IMR-90 (cell line): ENCODE measurements around the gene IER5. TPM values are rescaled to one million over a fixed set of nuclear protein-coding genes. Genes with fewer than 3 reads are reported as not detected.

ENCODE experiments used
- ATAC-seq: fragments of 200-7000 bp; cut with Tn5 transposase; 2 replicates; pipeline ENCODE4 v1.9.1; 2020; ENCODE audit warnings: low read depth, mild to moderate bottlenecking, moderate library complexity
- BruUV-seq: library from RNA; stranded (reverse); fragments of 400-500 nt; replicated peaks from 2 replicates; lab custom pipeline; 2021; lab: Mats Ljungman, UMichigan
- CTCF ChIA-PET: fragments of 300-600 bp; formaldehyde crosslinking; extraction: SDS; loops from one replicate; lab custom pipeline; 2021; ENCODE audit warnings: antibody characterized with exemption; lab: Yijun Ruan, JAX
- POLR2A ChIA-PET: fragments of 300-600 bp; sonication (Branson Sonifier 250); formaldehyde crosslinking; loops from one replicate; lab custom pipeline; 2022; ENCODE audit warnings: antibody characterized with exemption; ENCODE audit not compliant: unreplicated experiment; lab: Charles Lee
- DNase-seq: peaks from one replicate; pipeline ENCODE4 v3.0.0; 2013
- H2AFZ ChIP-seq: replicated peaks from 2 replicates; pipeline ENCODE3; 2013; ENCODE audit warnings: low read length, mild to moderate bottlenecking; ENCODE audit not compliant: poor library complexity
- H2AK5ac ChIP-seq: 2 replicates; pipeline ENCODE4 v1.6.1; 2013; ENCODE audit warnings: low read depth, low read length, inconsistent platforms
- H2AK9ac ChIP-seq: replicated peaks from 2 replicates; pipeline ENCODE3; 2013; ENCODE audit warnings: mild to moderate bottlenecking, low read depth, low read length, moderate library complexity; ENCODE audit not compliant: poor library complexity
- H2BK120ac ChIP-seq: 2 replicates; pipeline ENCODE4 v1.6.1; 2013; ENCODE audit warnings: low read depth, low read length, inconsistent platforms
- H2BK15ac ChIP-seq: 3 replicates; pipeline ENCODE4 v1.6.1; 2013; ENCODE audit warnings: low read depth, low read length, inconsistent platforms
- H2BK20ac ChIP-seq: 2 replicates; pipeline ENCODE4 v1.6.1; 2013; ENCODE audit warnings: low read depth, mild to moderate bottlenecking, inconsistent platforms, low read length, moderate library complexity
- H2BK5ac ChIP-seq: 2 replicates; pipeline ENCODE4 v1.6.1; 2013; ENCODE audit warnings: mild to moderate bottlenecking, low read depth, low read length, inconsistent platforms; ENCODE audit not compliant: poor library complexity, severe bottlenecking
- H3K14ac ChIP-seq: replicated peaks from 2 replicates; pipeline ENCODE4 v1.6.1; 2013; ENCODE audit warnings: low read depth, low read length, inconsistent platforms
- H3K18ac ChIP-seq: 2 replicates; pipeline ENCODE4 v1.6.1; 2013; ENCODE audit warnings: low read depth, low read length, control low read depth
- H3K23ac ChIP-seq: 2 replicates; pipeline ENCODE4 v1.6.1; 2013; ENCODE audit warnings: low read depth, low read length, inconsistent platforms
- H3K27ac ChIP-seq: 2 replicates; pipeline ENCODE4 v1.5.1; 2013; ENCODE audit warnings: mild to moderate bottlenecking, control low read depth, low read length; ENCODE audit not compliant: insufficient read depth
- H3K27me3 ChIP-seq: 2 replicates; pipeline ENCODE4 v1.6.1; 2013; ENCODE audit warnings: low read length; ENCODE audit not compliant: control insufficient read depth, insufficient read depth
- H3K36me3 ChIP-seq: 2 replicates; pipeline ENCODE4 v1.6.1; 2013; ENCODE audit warnings: low read length, mixed read lengths; ENCODE audit not compliant: control insufficient read depth, insufficient read depth
- H3K4ac ChIP-seq: 2 replicates; pipeline ENCODE4 v1.6.1; 2013; ENCODE audit warnings: low read depth, low read length, inconsistent platforms
- H3K4me1 ChIP-seq: 2 replicates; pipeline ENCODE4 v1.6.1; 2013; ENCODE audit warnings: low read length, mixed read lengths; ENCODE audit not compliant: control insufficient read depth, insufficient read depth
- H3K4me2 ChIP-seq: 2 replicates; pipeline ENCODE4 v1.6.1; 2013; ENCODE audit warnings: low read depth, mild to moderate bottlenecking, control low read depth, low read length, moderate library complexity
- H3K4me3 ChIP-seq: 2 replicates; pipeline ENCODE4 v1.5.1; 2013; ENCODE audit warnings: low read depth, mild to moderate bottlenecking, control low read depth, low read length, moderate library complexity; ENCODE audit not compliant: insufficient read depth
- H3K56ac ChIP-seq: 2 replicates; pipeline ENCODE4 v1.6.1; 2013; ENCODE audit warnings: low read length, inconsistent platforms; ENCODE audit not compliant: insufficient read depth; ENCODE audit errors: extremely low read depth
- H3K79me1 ChIP-seq, 2 experiments: 2 replicates each; pipeline ENCODE4 v1.6.1; 2013; ENCODE audit warnings: low read length in 2 of 2, inconsistent platforms in 1 of 2, low read depth in 1 of 2
- H3K9ac ChIP-seq: 2 replicates; pipeline ENCODE4 v1.6.1; 2013; ENCODE audit warnings: low read depth, low read length, control low read depth
- H3K9me1 ChIP-seq: 2 replicates; pipeline ENCODE4 v1.6.1; 2013; ENCODE audit warnings: low read length, inconsistent platforms; ENCODE audit not compliant: insufficient read depth
- H3K9me3 ChIP-seq: 2 replicates; pipeline ENCODE4 v1.6.1; 2013; ENCODE audit warnings: low read length; ENCODE audit not compliant: control insufficient read depth, insufficient read depth
- H4K20me1 ChIP-seq: 2 replicates; pipeline ENCODE4 v1.6.1; 2013; ENCODE audit warnings: low read length, inconsistent platforms; ENCODE audit not compliant: insufficient read depth
- H4K5ac ChIP-seq: 2 replicates; pipeline ENCODE4 v1.6.1; 2013; ENCODE audit warnings: mild to moderate bottlenecking, low read depth, low read length, control low read depth
- H4K8ac ChIP-seq, 2 experiments: 2 replicates each; pipeline ENCODE4 v1.6.1; 2013; ENCODE audit warnings: low read depth in 2 of 2, low read length in 2 of 2, control low read depth in 1 of 2, inconsistent platforms in 1 of 2
- H4K91ac ChIP-seq: 2 replicates; pipeline ENCODE4 v1.6.1; 2013; ENCODE audit warnings: low read depth, low read length, inconsistent platforms; ENCODE audit not compliant: insufficient read depth
- BHLHE40 ChIP-seq: fragments of 150-350 bp; IDR thresholded peaks from 2 replicates; pipeline ENCODE4 v1.6.1; 2016; ENCODE audit warnings: mild to moderate bottlenecking, low read depth, low read length
- SMC3 ChIP-seq: fragments of 150-350 bp; IDR thresholded peaks from 2 replicates; pipeline ENCODE4 v1.6.1; 2016; ENCODE audit warnings: low read depth, mild to moderate bottlenecking, antibody characterized with exemption, low read length, moderate library complexity
- WGBS, 2 experiments: methylation state at CpG; one replicate each; pipeline versions ENCODE4 v1.1.5 to v1.1.7; 2013; ENCODE audit warnings: missing lambda C conversion rate in 2 of 2; ENCODE audit not compliant: insufficient read length in 1 of 2; ENCODE audit errors: extremely low coverage in 2 of 2; 5-methylcytosine and 5-hydroxymethylcytosine counted together
- dilution Hi-C: fragments of 300-500 bp; cut with HindIII; formaldehyde crosslinking; loops from one replicate; pipeline ENCODE4 v1.14.3; 2018; ENCODE audit warnings: low sequenced_read_pairs; ENCODE audit not compliant: unreplicated experiment
- in situ Hi-C: fragments of 300-500 bp; cut with MboI; formaldehyde crosslinking; loops from 3 replicates; pipeline ENCODE4 v1.14.3; 2019; ENCODE audit warnings: low sequenced_read_pairs, inconsistent platforms, mixed read lengths
- intact Hi-C: fragments of 100-400 bp; cut with micrococcal nuclease; formaldehyde crosslinking; loops from 2 replicates; pipeline ENCODE4 v1.10.0; 2022
- polyA plus RNA-seq, 3 experiments: library from polyadenylated mRNA; depleted of rRNA; stranded (reverse); fragments of >200 nt; gene quantifications; 2 replicates each; pipeline ENCODE4 v1.2.3, GENCODE V29; 2012; ENCODE audit warnings: low replicate concordance in 1 of 3
- total RNA-seq: library from RNA; depleted of rRNA; stranded (reverse); fragments of >200 nt; gene quantifications from 2 replicates; pipeline ENCODE4 v1.2.3, GENCODE V29; 2012

Gene IER5
- total and polyA plus RNA-seq, 2 of the 4 experiments (the other 2 are of a cell fraction) = 15.8 to 27.1 TPM

GRCh38 chr1:181091309-181092040 is 3.0 kb downstream of the IER5 start:
- no peak overlapping the region for H2AFZ ChIP-seq
- ChIA-PET CTCF (interaction anchor here (0.7 to 2.2 kb wide), 5 partner anchors 45 to 441 kb away, joined by 3 to 14 read pairs (median 5); no protein-coding TSS in a partner anchor), POLR2A (interaction anchor here (0.6 to 1.6 kb wide), 7 partner anchors 14 to 80 kb away, joined by 3 to 14 read pairs (median 4); no protein-coding TSS in a partner anchor)
- H3K9me1 ChIP-seq = peaks cover 15% of the 10 kb centered on the region
- H2BK5ac ChIP-seq = peak overlapping the region; percentile 44
- H3K27me3 ChIP-seq = no peaks in the 10 kb centered on the region
- no peak for ATAC-seq
- DNase-seq = no peak
- no peak overlapping the region for H3K27ac ChIP-seq
- H4K5ac ChIP-seq = no peak overlapping the region
- no peak overlapping the region for H4K91ac ChIP-seq
- H3K4me2 ChIP-seq = peak overlapping the region; percentile 91
- in situ Hi-C loops = no loop called here
- TF ChIP-seq SMC3 = no peak
- no peak for TF ChIP-seq BHLHE40
- no peak overlapping the region for H3K4ac ChIP-seq
- no peak overlapping the region for H2BK15ac ChIP-seq
- H3K18ac ChIP-seq = no peak overlapping the region
- no peak overlapping the region for H2BK120ac ChIP-seq
- peak overlapping the region; percentile 59 for H3K4me3 ChIP-seq
- H4K8ac ChIP-seq = no peak overlapping the region
- no peak overlapping the region for H2BK20ac ChIP-seq
- H3K56ac ChIP-seq = no peak overlapping the region
- WGBS, 2 experiments = 92% methylated on average over 5 of the region's 8 CpGs; no CpG with 5 or more reads in 1 of the 2 experiments
- peak overlapping the region; percentile 86 for H3K23ac ChIP-seq
- no TSS peak for BruUV-seq
- dilution Hi-C loops = no loop called here
- peaks cover 3% of the 10 kb centered on the region; the same call in 1 of the 2 replicates for H3K36me3 ChIP-seq
- H3K9me3 ChIP-seq = no peaks in the 10 kb centered on the region
- no peak overlapping the region for H2AK5ac ChIP-seq
- H3K4me1 ChIP-seq = peaks cover 14% of the 10 kb centered on the region
- H2AK9ac ChIP-seq = no peak overlapping the region
- intact Hi-C loops = loop anchor here (2.0 to 5.0 kb wide), 3 partner anchors 53 to 209 kb away; partner anchors contain the start of gene STX6
- H3K9ac ChIP-seq = peak overlapping the region; percentile 54; the same call in 1 of the 2 replicates
- H4K20me1 ChIP-seq = peaks cover 64% of the 10 kb centered on the region
- peaks cover 11 to 44% of the 10 kb centered on the region in 2 experiments for H3K79me1 ChIP-seq
- 0 out of 2 replicates have a peak overlapping the region, but pooled peaks have one; percentile 44 for H3K14ac ChIP-seq
